Colonic mucosa (tissue), 4 donors: ENCODE data around the gene ZNF888. TPM values are rescaled to one million over a fixed set of nuclear protein-coding genes. Genes with fewer than 3 reads are reported as not detected.

Experiments
- DNase-seq: peaks from one replicate; pipeline ENCODE4 v3.0.0-alpha.2; 2020
- H3K27ac ChIP-seq: fragments of 200-600 bp; one replicate; pipeline ENCODE4 v1.8.0; 2021
- H3K27me3 ChIP-seq: fragments of 200-600 bp; one replicate; pipeline ENCODE4 v1.8.0; 2021
- H3K36me3 ChIP-seq: fragments of 200-600 bp; one replicate; pipeline ENCODE4 v1.8.0; 2021
- H3K4me1 ChIP-seq: fragments of 200-600 bp; one replicate; pipeline ENCODE4 v1.8.0; 2021; ENCODE audit warnings: mild to moderate bottlenecking
- H3K4me3 ChIP-seq: fragments of 200-600 bp; one replicate; pipeline ENCODE4 v1.8.0; 2021
- H3K9ac ChIP-seq, 2 donors: one replicate each; pipeline ENCODE4 v1.7.0; 2013; ENCODE audit warnings: control low read depth in 2 of 2, low read depth in 2 of 2, low read length in 2 of 2
- H3K9me3 ChIP-seq: fragments of 200-600 bp; one replicate; pipeline ENCODE4 v1.8.0; 2021
- CTCF ChIP-seq: fragments of 200-600 bp; IDR thresholded peaks from one replicate; pipeline ENCODE4 v1.8.0; 2022; ENCODE audit warnings: antibody characterized with exemption, mild to moderate bottlenecking
- intact Hi-C: fragments of 100-400 bp; cut with DNase I; formaldehyde crosslinking; loops from one replicate; pipeline ENCODE4 v1.14.1; 2022
- total RNA-seq, 2 donors: library from RNA; stranded (reverse); fragmentation: NEBNext Ultra II Directional in 1 of 2; extraction: Animal tissue kit (Norgen Biotek cat#: 25700) in 1 of 2; gene quantifications; one replicate each; pipeline ENCODE4 v1.2.1, GENCODE V29; 2021
- donor health status: healthy.
- donor health status: DM: no; HTN: no; CAD: no.
- donor health status: DM: no; HTN: no; CAD: no.

ZNF888 gene
- total RNA-seq, 2 donors from 2014 or later: 9.5 to 17.0 TPM

- peaks cover 7% of the 10 kb centered on the region for H3K9me3 ChIP-seq
- no peak overlapping the region for H3K9ac ChIP-seq
- TF ChIP-seq CTCF: no peak
- intact Hi-C loops: loop anchor here (2.0 kb wide), 1 partner anchor 17 kb away; no protein-coding TSS in a partner anchor
- no peaks in the 10 kb centered on the region for H3K27me3 ChIP-seq
- no peak overlapping the region for H3K27ac ChIP-seq
- DNase-seq: no peak
- H3K36me3 ChIP-seq: peaks cover 7% of the 10 kb centered on the region
- no peak overlapping the region for H3K4me3 ChIP-seq
- H3K4me1 ChIP-seq: no peaks in the 10 kb centered on the region
Measured at GRCh38 chr19:52959613-52960295, 36.5 kb upstream of the ZNF888 start.

GRCh38 chr19:52957591-52957990 lies 34.4 kb upstream of the ZNF888 start:
- Histone ChIP-seq H3K36me3 (peaks cover 7% of the 10 kb centered on the region), H3K4me1 (no peaks in the 10 kb centered on the region), H3K9ac (no peak overlapping the region), H3K27me3 (no peaks in the 10 kb centered on the region), H3K9me3 (peaks cover 7% of the 10 kb centered on the region), H3K4me3 (no peak overlapping the region), H3K27ac (no peak overlapping the region)
- intact Hi-C loops: no loop called here
- DNase-seq: no peak
- TF ChIP-seq CTCF: no peak

- no peak overlapping the region for H3K4me3 ChIP-seq
- H3K4me1 ChIP-seq: no peaks in the 10 kb centered on the region
- H3K27ac ChIP-seq: no peak overlapping the region
- no peak overlapping the region for H3K9ac ChIP-seq
- intact Hi-C loops: no loop called here
- peaks cover 7% of the 10 kb centered on the region for H3K9me3 ChIP-seq
- H3K27me3 ChIP-seq: no peaks in the 10 kb centered on the region
- no peak for DNase-seq
- H3K36me3 ChIP-seq: peaks cover 13% of the 10 kb centered on the region
- no peak for TF ChIP-seq CTCF
Measured at GRCh38 chr19:52956917-52957316, 33.7 kb upstream of the ZNF888 start.

- H3K9me3 ChIP-seq: peaks cover 19% of the 10 kb centered on the region
- intact Hi-C loops: no loop called here
- DNase-seq: no peak
- no peak overlapping the region for H3K4me3 ChIP-seq
- TF ChIP-seq CTCF: no peak
- H3K36me3 ChIP-seq: peaks cover 18% of the 10 kb centered on the region
- no peak overlapping the region for H3K9ac ChIP-seq
- no peaks in the 10 kb centered on the region for H3K27me3 ChIP-seq
- H3K27ac ChIP-seq: no peak overlapping the region
- no peaks in the 10 kb centered on the region for H3K4me1 ChIP-seq
Measured at GRCh38 chr19:52949422-52949821, 26.2 kb upstream of the ZNF888 start.

- intact Hi-C loops: no loop called here
- H3K27ac ChIP-seq: no peak overlapping the region
- no peak overlapping the region for H3K4me3 ChIP-seq
- H3K9me3 ChIP-seq: peaks cover 19% of the 10 kb centered on the region
- H3K27me3 ChIP-seq: no peaks in the 10 kb centered on the region
- H3K9ac ChIP-seq: no peak overlapping the region
- H3K36me3 ChIP-seq: peaks cover 18% of the 10 kb centered on the region
- peaks cover 2% of the 10 kb centered on the region for H3K4me1 ChIP-seq
- TF ChIP-seq CTCF: no peak
- DNase-seq: no peak
Measured at GRCh38 chr19:52948025-52948770, 25.0 kb upstream of the ZNF888 start.
